ENCODE results near the gene TTC36. TPM values are rescaled to one million over a fixed set of nuclear protein-coding genes. Genes with fewer than 3 reads are reported as not detected.
A peak's percentile ranks its signal among the peaks of the same experiment; 100 is the strongest.

Gene TTC36
- total and polyA plus RNA-seq, 9 of the 15 experiments (the other 6 are each of a cell fraction or from before 2014, with no cell fraction given): 0.22 to 0.23 TPM; not detected in 7

GRCh38 chr11:118572061-118572980, 45.0 kb downstream of the TTC36 start, which contains the start of gene ARCN1 (continued):
- TF ChIP-seq ZNF592 (IDR thresholded peaks at IDR 0.05) (no peak), SMARCB1 (IDR thresholded peaks at IDR 0.05; ENCODE audit: insufficient read length, low read depth) (no peak), ZNF551 (CRISPR knock-in tag; IDR thresholded peaks at IDR 0.05) (no peak), XRCC4 (IDR thresholded peaks at IDR 0.05; ENCODE audit: extremely low read depth, insufficient read depth, insufficient read length) (no peak), YY1 (IDR thresholded peaks at IDR 0.05; ENCODE audit: borderline replicate concordance in 1 of 3, control insufficient read depth in 1 of 3, extremely low read depth in 1 of 3, insufficient read depth in 3 of 3, insufficient read length in 1 of 3, insufficient replicate concordance in 2 of 3, low read depth in 1 of 3, low read length in 2 of 3) (peak; percentile 73 to 95 (median 89)), ZBTB2 (IDR thresholded peaks at IDR 0.05) (no peak), MTA1 (IDR thresholded peaks at IDR 0.05; ENCODE audit: borderline replicate concordance) (no peak), TCFL5 (CRISPR knock-in tag; conservative IDR thresholded peaks at IDR 0.05) (no peak), NKRF (IDR thresholded peaks at IDR 0.05; ENCODE audit: borderline replicate concordance) (peak; percentile 64), ZNF79 (CRISPR knock-in tag; IDR thresholded peaks at IDR 0.05; ENCODE audit: low read depth) (no peak), ZNF165 (CRISPR knock-in tag; IDR thresholded peaks at IDR 0.05; ENCODE audit: borderline replicate concordance) (no peak), HDAC8 (tag; IDR thresholded peaks at IDR 0.05) (no peak), BRF2 (IDR thresholded peaks at IDR 0.05; ENCODE audit: borderline replicate concordance, insufficient read depth, insufficient read length) (no peak), ATF7 (IDR thresholded peaks at IDR 0.05) (no peak), SUPT5H (IDR thresholded peaks at IDR 0.05) (peak; percentile 91), POLR3A (IDR thresholded peaks at IDR 0.05; ENCODE audit: borderline replicate concordance, extremely low read depth, insufficient read depth, insufficient read length) (no peak), GABPB2 (CRISPR knock-in tag; conservative IDR thresholded peaks at IDR 0.05) (no peak), ZNF253 (CRISPR knock-in tag; conservative IDR thresholded peaks at IDR 0.05) (no peak)
